GM03348 (cell line): ENCODE results near the gene NPAS1.

Experiments used
- DNase-seq: peaks from one replicate; pipeline ENCODE4 v3.0.0; 2012; ENCODE audit warnings: low spot score

Gene NPAS1

DNA sequence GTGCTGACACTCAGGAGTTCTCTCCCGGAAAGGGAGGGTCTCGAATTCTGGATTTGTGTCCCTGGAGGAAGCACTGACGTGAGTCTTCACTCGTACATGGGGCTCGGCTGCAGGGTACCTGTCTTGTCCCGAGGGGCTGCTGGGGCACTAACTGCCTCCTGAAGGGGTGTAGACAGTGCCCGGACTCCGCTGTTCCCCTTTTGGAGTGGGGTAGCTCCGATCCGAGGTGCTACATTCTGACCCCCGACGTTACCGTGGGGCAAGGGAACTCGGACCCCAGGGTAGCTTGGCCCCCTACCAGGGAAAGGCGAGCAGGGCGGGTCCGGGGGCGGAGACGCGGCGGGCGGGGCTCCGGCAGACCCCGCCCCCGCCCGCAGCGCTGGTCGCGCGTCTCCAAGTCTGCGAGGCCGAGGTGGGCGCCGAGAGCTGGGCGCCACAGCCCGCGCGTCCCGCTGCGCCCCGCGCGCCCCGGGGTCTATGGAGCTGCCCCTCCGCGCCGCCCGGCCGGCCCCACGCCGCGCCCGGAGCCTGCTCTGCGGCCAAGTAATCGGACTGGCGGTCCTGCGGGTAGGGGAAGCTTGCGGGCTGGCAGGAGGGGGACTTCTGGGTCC, at the start of gene NPAS1:
Gene NPAS1, plus strand, starts transcription at position 407 of the 611 bp plus-strand sequence. CDS start 1,211 bp downstream, outside the sequence.
- DNase-seq: peak; percentile 82

DNA sequence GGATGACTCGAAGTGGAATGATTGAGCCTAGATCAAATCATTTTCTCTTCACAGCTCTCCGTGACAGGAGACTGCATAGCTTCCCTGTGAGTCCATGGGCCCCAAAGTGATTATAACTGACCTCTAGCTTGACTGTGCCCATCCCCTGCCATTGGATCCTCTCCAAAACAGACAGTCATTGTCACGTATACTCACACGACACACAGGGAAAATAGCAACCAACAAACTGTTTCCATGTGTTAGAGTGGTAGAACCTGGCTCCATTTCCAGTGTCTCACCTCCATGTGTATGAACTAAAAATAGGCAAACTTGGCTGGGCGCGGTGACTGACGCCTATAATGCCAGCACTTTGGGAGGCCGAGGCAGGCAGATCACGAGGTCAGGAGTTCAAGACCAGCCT, 48.8 kb upstream of the NPAS1 start:
- DNase-seq: peak; percentile 77

DNA sequence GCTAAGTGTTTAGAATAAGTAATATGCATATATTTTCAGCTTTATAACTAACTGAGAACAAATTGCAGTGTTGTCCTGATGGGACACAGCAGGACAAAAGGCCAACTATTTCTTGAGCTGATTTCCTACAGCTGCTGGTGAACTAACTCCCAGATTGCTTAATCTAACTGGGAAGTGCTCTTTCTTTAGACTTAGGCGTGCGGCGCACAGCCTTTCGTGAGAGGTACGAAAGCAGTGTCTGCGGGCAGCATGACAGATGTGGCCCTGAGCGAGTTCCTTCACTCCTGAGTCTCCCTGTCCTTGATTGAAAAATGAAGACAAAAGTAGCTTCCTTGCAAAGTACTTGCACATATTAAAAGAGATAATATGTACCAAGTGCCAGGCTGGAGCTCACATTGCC, 47.3 kb upstream of the NPAS1 start:
- peak; percentile 58 for DNase-seq

- DNase-seq: no peak
Measured at GRCh38 chr19:46974181-46974580, 45.5 kb upstream of the NPAS1 start.

- DNase-seq: peak; percentile 25
Measured at GRCh38 chr19:46975011-46975924, 44.4 kb upstream of the NPAS1 start.

GRCh38 chr19:46975925-46976782, 43.5 kb upstream of the NPAS1 start:
- peak; percentile 91 for DNase-seq

GRCh38 chr19:46976845-46977320, 42.8 kb upstream of the NPAS1 start:
- peak; percentile 83 for DNase-seq

GRCh38 chr19:46977548-46977947, 42.1 kb upstream of the NPAS1 start:
- DNase-seq: peak; percentile 24

DNA sequence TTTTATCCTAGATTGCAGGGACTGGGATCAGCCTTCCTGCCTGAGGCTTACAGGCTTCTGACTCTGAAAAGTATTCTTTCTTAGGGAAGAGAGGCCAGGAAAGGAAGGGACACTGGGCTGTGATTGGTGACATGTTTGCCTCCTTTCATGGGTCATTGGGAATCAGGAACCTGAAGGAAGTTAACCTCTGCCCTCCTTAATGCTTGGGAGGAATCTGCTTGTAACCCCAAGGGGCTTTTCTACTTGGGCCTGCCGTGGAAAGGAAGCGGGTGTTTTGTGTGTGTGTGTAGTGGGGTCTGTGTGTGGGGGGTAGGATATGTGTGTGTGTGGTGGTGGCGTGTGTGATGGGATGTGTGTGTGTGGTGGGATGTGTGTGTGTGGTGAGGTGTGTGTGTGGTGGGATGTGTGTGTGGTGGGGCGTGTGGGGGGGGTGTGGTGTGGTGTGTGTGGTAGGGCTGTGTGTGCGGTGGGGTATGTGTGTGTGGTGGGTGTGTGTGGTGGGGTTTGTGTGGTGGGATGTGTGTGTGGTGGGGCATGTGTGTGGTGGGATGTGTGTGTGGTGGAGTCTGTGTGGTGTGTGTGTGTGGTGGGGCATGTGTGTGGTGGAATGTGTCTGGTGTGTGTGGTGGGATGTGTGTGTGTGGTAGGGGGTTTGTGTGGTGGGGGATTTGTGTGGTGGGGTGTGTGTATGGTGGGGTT, 41.3 kb upstream of the NPAS1 start:
- DNase-seq: no peak

- DNase-seq: no peak
Measured at GRCh38 chr19:46979126-46980105, 40.2 kb upstream of the NPAS1 start.

- no peak for DNase-seq
Measured at GRCh38 chr19:46980761-46981160, 38.9 kb upstream of the NPAS1 start.

GRCh38 chr19:46981286-46981945, 38.2 kb upstream of the NPAS1 start:
- DNase-seq: no peak

DNA sequence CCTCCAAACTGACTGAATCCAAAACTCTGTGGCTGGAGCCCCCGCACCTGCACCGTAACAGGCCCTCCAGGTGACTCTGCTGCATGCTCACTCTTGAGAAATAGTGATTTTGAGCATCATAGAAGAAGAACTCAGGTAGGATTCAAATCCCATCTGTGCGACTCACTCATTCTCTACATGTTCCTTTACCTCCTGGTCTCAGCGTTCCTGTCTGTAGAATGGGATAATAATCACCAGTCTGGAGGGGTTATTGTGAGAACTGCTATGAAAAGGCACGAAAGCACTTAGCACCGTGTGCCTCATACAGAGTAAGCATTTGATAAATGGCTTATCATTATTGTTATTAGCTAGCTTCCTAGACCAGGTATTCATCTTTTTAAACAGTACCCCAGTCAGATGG, 36.5 kb upstream of the NPAS1 start:
- no peak for DNase-seq

GRCh38 chr19:46984077-46985010, 35.3 kb upstream of the NPAS1 start:
- DNase-seq: no peak

GRCh38 chr19:46985542-46986415, 33.9 kb upstream of the NPAS1 start:
- DNase-seq: no peak

DNA sequence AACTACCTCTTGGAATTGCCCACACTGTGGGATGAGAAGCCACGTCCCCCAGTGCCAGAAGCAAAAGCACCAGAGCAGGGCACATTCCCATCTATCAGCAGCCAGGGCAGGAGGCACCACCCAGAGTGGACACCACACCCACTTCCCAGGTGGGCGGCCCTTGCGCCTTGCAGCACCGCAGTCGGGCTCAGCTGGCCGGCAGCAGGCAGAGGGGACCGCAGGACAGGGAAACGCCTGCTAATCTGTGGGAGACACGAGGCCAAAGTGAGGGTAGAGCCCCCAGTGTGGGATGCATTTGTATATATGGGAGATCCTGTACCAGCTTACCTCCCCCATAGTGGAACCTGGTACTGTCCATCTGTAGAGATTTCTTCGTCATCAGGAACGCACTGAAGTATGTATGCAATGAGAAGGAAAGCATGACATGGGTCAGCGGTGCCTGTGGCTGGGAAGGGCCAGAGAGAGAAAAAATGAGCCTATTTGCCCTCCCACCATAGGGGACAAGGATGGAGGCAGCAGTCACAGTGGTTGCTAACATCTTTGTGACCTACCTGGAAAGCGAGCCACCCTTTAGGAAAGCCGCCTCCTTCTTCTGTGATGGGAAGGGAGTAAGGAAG, 30.9 kb upstream of the NPAS1 start:
- no peak for DNase-seq

DNA sequence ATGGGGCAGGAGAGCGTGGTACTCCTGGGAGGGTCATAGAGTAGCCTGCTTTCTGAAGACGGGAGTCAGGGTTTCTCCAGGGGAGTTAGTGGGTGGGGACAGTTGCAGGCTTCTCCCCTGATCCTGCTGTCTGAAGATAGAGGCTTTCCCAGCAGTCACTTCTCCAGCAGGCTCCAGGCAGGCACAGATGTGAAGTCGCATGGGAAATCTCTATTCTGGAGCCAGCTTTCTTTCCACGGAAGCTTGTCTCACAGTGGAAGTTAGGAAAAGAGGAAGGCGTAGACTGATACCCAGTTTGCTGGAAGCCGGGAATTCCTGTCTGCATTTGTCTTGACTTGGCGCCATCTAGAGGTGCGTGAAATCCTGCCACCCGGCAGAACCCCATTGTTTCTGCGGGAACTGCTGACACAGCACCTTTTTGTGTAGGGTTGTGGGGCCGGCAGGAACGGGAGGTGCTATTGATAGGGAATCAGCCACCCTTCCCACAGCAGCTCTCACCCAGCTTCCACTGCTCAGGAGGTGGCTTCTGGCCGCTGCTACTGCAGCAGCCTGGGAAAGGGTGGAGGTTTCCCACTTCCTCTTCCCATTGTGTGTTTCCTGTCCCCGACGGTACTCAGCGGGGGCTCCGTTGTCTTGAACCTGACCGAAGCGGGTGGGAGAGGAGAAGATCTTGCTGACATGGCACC, 28.5 kb upstream of the NPAS1 start:
- DNase-seq: peak; percentile 88
